MM.1S (cell line): Measurements from ENCODE around the gene LLPH.

Experiments
- DNase-seq: peaks from one replicate; pipeline ENCODE4 v3.0.0-alpha.2; 2015
- H2AFZ ChIP-seq: fragments of 300-600 bp; sonication (generic); 2 replicates; pipeline ENCODE4 v1.6.0; 2016; ENCODE audit warnings: antibody characterized with exemption, low read length
- H3F3A ChIP-seq: fragments of 300-600 bp; sonication (generic); 2 replicates; pipeline ENCODE4 v1.6.1; 2016; ENCODE audit warnings: mild to moderate bottlenecking, antibody characterized with exemption, low read length, moderate library complexity, mixed read lengths; ENCODE audit not compliant: insufficient read depth
- H3K27ac ChIP-seq: fragments of 300-600 bp; sonication (generic); 2 replicates; pipeline ENCODE4 v1.5.1; 2016; ENCODE audit warnings: mild to moderate bottlenecking, low read length
- H3K27me3 ChIP-seq: fragments of 300-600 bp; sonication (generic); replicated peaks from 2 replicates; pipeline ENCODE4 v1.6.0; 2016; ENCODE audit warnings: low read length; ENCODE audit not compliant: insufficient read depth
- H3K36me3 ChIP-seq: fragments of 300-600 bp; sonication (generic); replicated peaks from 2 replicates; pipeline ENCODE4 v1.6.1; 2016; ENCODE audit warnings: mild to moderate bottlenecking, low read length, mixed read lengths; ENCODE audit not compliant: insufficient read depth
- H3K4me1 ChIP-seq: fragments of 300-600 bp; sonication (generic); 2 replicates; pipeline ENCODE4 v1.6.1; 2016; ENCODE audit warnings: low read length, mixed read lengths
- H3K4me2 ChIP-seq: fragments of 300-600 bp; sonication (generic); 2 replicates; pipeline ENCODE4 v1.6.0; 2016; ENCODE audit warnings: low read depth, low read length
- H3K4me3 ChIP-seq: fragments of 300-600 bp; sonication (generic); 2 replicates; pipeline ENCODE4 v1.5.1; 2016; ENCODE audit warnings: low read length, mixed read lengths
- H3K79me2 ChIP-seq: fragments of 300-600 bp; sonication (generic); 2 replicates; pipeline ENCODE4 v1.6.1; 2016; ENCODE audit warnings: mixed run types, low read length, mixed read lengths
- H3K9ac ChIP-seq: fragments of 300-600 bp; sonication (generic); 2 replicates; pipeline ENCODE4 v1.6.1; 2016; ENCODE audit warnings: low read length, mixed read lengths
- H3K9me2 ChIP-seq: fragments of 300-600 bp; sonication (generic); replicated peaks from 2 replicates; pipeline ENCODE4 v1.6.1; 2016; ENCODE audit warnings: mild to moderate bottlenecking, low read length, mixed read lengths; ENCODE audit not compliant: insufficient read depth
- H3K9me3 ChIP-seq: fragments of 300-600 bp; sonication (generic); replicated peaks from 2 replicates; pipeline ENCODE4 v1.6.1; 2016; ENCODE audit warnings: mild to moderate bottlenecking, low read length, mixed read lengths; ENCODE audit not compliant: insufficient read depth
- H4K20me1 ChIP-seq: fragments of 300-600 bp; sonication (generic); 2 replicates; pipeline ENCODE4 v1.6.1; 2016; ENCODE audit warnings: mild to moderate bottlenecking, low read length, moderate library complexity, mixed read lengths; ENCODE audit not compliant: insufficient read depth
- EZH2 ChIP-seq: fragments of 300-600 bp; sonication (generic); optimal IDR thresholded peaks from 2 replicates; pipeline ENCODE3; 2017; ENCODE audit warnings: low read depth, mild to moderate bottlenecking, antibody characterized with exemption, low read length, mixed read lengths
- EZH2phosphoT487 ChIP-seq: fragments of 300-600 bp; sonication (generic); IDR thresholded peaks from 2 replicates; pipeline ENCODE4 v1.6.1; 2018; ENCODE audit warnings: antibody characterized with exemption, low read length
- TF ChIP-seq, protein P1 (sequence below): fragments of 300-600 bp; sonication (generic); IDR thresholded peaks from 2 replicates; pipeline ENCODE4 v1.5.1; 2016; ENCODE audit warnings: antibody characterized with exemption, low read length, mixed read lengths

LLPH gene

DNA sequence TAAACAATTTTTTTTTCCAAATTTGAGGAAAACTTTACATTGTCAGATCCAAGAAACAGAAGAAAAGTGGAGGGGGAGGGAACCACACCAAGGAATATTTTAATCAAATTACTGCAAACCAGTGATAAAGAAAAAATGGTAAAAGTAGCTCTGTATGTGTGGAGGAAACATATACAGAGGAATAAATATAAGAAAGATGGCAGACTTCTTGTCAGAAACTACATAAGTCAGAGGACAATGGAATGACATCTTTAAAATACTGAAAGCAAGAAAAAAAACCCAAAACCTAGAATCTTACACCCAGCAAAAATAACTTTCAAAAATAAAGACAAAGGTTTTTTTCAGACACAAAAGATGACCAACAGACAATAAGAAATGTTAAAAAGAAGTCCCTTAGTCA is 10.2 kb upstream of the LLPH start:
- Histone ChIP-seq H2AFZ (no peak overlapping the region), H3K27me3 (no peaks in the 10 kb centered on the region), H4K20me1 (no peaks in the 10 kb centered on the region), H3F3A (no peaks in the 10 kb centered on the region; the same call in 1 of the 2 replicates), H3K36me3 (peaks cover 4% of the 10 kb centered on the region; the same call in 1 of the 2 replicates), H3K27ac (no peak overlapping the region), H3K79me2 (no peaks in the 10 kb centered on the region), H3K9ac (no peak overlapping the region), H3K4me3 (no peak overlapping the region), H3K9me3 (no peaks in the 10 kb centered on the region), H3K9me2 (no peaks in the 10 kb centered on the region), H3K4me2 (no peak overlapping the region), H3K4me1 (peaks cover 8% of the 10 kb centered on the region; the same call in 1 of the 2 replicates)
- DNase-seq = no peak
- TF ChIP-seq, protein P1, sequence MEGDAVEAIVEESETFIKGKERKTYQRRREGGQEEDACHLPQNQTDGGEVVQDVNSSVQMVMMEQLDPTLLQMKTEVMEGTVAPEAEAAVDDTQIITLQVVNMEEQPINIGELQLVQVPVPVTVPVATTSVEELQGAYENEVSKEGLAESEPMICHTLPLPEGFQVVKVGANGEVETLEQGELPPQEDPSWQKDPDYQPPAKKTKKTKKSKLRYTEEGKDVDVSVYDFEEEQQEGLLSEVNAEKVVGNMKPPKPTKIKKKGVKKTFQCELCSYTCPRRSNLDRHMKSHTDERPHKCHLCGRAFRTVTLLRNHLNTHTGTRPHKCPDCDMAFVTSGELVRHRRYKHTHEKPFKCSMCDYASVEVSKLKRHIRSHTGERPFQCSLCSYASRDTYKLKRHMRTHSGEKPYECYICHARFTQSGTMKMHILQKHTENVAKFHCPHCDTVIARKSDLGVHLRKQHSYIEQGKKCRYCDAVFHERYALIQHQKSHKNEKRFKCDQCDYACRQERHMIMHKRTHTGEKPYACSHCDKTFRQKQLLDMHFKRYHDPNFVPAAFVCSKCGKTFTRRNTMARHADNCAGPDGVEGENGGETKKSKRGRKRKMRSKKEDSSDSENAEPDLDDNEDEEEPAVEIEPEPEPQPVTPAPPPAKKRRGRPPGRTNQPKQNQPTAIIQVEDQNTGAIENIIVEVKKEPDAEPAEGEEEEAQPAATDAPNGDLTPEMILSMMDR = no peak
- TF ChIP-seq EZH2 = no peak
- no peak for TF ChIP-seq EZH2phosphoT487

DNA sequence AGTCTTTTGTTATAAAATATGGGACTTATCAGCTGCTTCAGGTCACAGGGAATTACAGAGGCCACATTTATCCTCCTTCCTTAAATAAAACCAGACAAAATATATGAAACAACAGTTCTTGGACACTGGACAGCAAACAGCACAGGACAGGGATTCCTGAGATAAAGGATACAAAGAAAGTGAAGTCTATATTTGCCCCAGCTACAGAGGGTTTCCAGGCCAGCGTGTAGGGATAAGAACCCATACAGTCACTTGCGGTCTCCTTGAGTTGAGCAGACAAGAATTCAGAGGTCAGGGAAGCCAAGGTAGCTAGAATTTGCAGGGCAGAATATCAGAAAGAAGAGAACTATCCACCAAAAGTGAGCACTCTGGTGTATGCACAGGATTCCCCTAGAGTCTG is 8.8 kb upstream of the LLPH start:
- H3K4me1 ChIP-seq = no peaks in the 10 kb centered on the region
- no peaks in the 10 kb centered on the region for H4K20me1 ChIP-seq
- peaks cover 4% of the 10 kb centered on the region; the same call in 1 of the 2 replicates for H3K36me3 ChIP-seq
- H3K9ac ChIP-seq = no peak overlapping the region
- no peaks in the 10 kb centered on the region for H3F3A ChIP-seq
- DNase-seq = no peak
- no peaks in the 10 kb centered on the region for H3K9me2 ChIP-seq
- no peak overlapping the region for H3K4me3 ChIP-seq
- no peaks in the 10 kb centered on the region for H3K27me3 ChIP-seq
- no peaks in the 10 kb centered on the region for H3K9me3 ChIP-seq
- H3K27ac ChIP-seq = no peak overlapping the region
- no peak overlapping the region for H3K4me2 ChIP-seq
- H2AFZ ChIP-seq = no peak overlapping the region
- TF ChIP-seq, protein P1 = no peak
- TF ChIP-seq EZH2phosphoT487 (no peak), EZH2 (no peak)
- H3K79me2 ChIP-seq = no peaks in the 10 kb centered on the region

DNA sequence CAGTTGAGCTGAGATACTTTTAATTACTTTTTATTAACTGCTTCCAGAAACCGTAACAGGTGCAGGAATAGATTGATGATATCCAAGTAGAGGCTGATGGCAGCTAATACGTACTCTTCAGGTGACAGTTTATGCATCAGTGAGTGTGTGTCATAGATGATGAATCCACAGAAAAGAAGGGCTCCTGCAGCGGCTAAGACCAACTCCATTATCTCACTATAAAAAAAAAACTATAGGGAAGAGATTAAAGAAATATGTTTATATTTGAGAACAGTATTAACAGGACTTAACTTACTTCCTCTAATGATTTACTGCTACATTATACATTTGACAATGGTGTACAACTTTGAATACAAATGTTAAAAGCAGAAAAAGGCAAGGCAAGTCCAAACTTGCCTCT is 7.4 kb upstream of the LLPH start:
- peaks cover under 1% of the 10 kb centered on the region; the same call in 1 of the 2 replicates for H3K79me2 ChIP-seq
- H4K20me1 ChIP-seq = no peaks in the 10 kb centered on the region
- TF ChIP-seq EZH2phosphoT487 = no peak
- TF ChIP-seq EZH2 = no peak
- TF ChIP-seq, protein P1 = no peak
- H3K9me2 ChIP-seq = no peaks in the 10 kb centered on the region
- no peaks in the 10 kb centered on the region for H3F3A ChIP-seq
- no peaks in the 10 kb centered on the region for H3K4me1 ChIP-seq
- peaks cover 4% of the 10 kb centered on the region; the same call in 1 of the 2 replicates for H3K36me3 ChIP-seq
- no peak overlapping the region for H3K9ac ChIP-seq
- no peak overlapping the region for H2AFZ ChIP-seq
- no peak overlapping the region for H3K4me2 ChIP-seq
- H3K4me3 ChIP-seq = no peak overlapping the region
- H3K27me3 ChIP-seq = no peaks in the 10 kb centered on the region
- H3K9me3 ChIP-seq = no peaks in the 10 kb centered on the region
- DNase-seq = no peak
- no peak overlapping the region for H3K27ac ChIP-seq
